ENCODE measurements around the gene TMPRSS2. TPM values are rescaled to one million over a fixed set of nuclear protein-coding genes. Genes with fewer than 3 reads are reported as not detected.
A peak's percentile ranks its signal among the peaks of the same experiment; 100 is the strongest.

TMPRSS2 gene
- total RNA-seq, 4 donors from 2014 or later, result 39.6 to 419 (median 352) TPM

DNA sequence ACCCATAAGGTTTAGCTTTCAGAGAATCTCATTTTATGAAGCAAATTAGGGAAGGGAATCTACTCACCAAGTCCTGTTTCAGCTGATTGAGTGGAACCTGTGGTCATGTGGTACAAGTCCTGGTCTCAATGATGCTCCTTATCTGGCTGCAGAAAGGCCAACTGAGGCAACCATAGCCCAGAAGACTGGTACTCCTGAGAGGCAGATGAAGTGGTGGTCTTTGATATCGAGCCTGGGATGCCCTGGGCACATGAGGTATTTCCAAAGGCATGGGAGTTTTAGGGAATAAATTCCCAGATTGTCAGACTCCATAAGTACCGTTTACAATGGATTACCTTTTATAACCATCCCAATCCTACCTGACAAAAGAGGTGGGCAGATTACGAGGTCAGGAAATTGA, 78.7 kb downstream of the TMPRSS2 start:
- Histone ChIP-seq H3K9me3 (no peaks in the 10 kb centered on the region), H3K27me3 (no peaks in the 10 kb centered on the region), H3K36me3 (peaks cover 0 to 42% (median 0%) of the 10 kb centered on the region in 3 donors), H3K27ac (no peak overlapping the region), H3K4me3 (no peak overlapping the region), H3K4me1 (peaks cover 0 to 27% (median 6%) of the 10 kb centered on the region in 4 donors)
- no peak for DNase-seq
- no peak for TF ChIP-seq POLR2A (IDR thresholded peaks at IDR 0.05)
- TF ChIP-seq, protein P1, sequence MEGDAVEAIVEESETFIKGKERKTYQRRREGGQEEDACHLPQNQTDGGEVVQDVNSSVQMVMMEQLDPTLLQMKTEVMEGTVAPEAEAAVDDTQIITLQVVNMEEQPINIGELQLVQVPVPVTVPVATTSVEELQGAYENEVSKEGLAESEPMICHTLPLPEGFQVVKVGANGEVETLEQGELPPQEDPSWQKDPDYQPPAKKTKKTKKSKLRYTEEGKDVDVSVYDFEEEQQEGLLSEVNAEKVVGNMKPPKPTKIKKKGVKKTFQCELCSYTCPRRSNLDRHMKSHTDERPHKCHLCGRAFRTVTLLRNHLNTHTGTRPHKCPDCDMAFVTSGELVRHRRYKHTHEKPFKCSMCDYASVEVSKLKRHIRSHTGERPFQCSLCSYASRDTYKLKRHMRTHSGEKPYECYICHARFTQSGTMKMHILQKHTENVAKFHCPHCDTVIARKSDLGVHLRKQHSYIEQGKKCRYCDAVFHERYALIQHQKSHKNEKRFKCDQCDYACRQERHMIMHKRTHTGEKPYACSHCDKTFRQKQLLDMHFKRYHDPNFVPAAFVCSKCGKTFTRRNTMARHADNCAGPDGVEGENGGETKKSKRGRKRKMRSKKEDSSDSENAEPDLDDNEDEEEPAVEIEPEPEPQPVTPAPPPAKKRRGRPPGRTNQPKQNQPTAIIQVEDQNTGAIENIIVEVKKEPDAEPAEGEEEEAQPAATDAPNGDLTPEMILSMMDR (IDR thresholded peaks at IDR 0.05), result no peak

DNA sequence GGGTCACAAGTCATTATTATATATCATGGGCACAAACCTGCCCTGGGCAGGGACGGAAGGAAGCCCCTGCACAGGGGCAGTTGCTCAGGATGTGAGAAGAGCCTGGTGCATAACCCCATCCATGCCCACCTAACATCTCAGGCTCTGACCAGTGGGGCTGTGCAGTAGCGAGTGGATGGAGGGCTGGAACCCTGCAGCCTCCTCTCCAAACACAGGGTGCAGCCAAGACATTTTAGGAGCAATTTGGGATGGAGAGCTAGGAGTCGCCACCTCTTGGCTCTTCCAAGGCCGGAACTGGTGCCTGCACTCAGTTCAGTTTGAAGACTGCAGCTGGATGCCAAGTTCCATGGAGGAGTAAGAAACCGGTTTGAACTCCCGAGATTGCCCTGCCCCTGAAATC, 79.1 kb downstream of the TMPRSS2 start:
- no peak for TF ChIP-seq POLR2A (IDR thresholded peaks at IDR 0.05)
- TF ChIP-seq, protein P1 (IDR thresholded peaks at IDR 0.05), result no peak
- Histone ChIP-seq H3K36me3 (peaks cover 0 to 37% (median 0%) of the 10 kb centered on the region in 3 donors), H3K27ac (no peak overlapping the region), H3K4me1 (peaks cover 0 to 27% (median 6%) of the 10 kb centered on the region in 4 donors), H3K4me3 (no peak overlapping the region), H3K9me3 (no peaks in the 10 kb centered on the region), H3K27me3 (no peaks in the 10 kb centered on the region)
- no peak for DNase-seq

DNA sequence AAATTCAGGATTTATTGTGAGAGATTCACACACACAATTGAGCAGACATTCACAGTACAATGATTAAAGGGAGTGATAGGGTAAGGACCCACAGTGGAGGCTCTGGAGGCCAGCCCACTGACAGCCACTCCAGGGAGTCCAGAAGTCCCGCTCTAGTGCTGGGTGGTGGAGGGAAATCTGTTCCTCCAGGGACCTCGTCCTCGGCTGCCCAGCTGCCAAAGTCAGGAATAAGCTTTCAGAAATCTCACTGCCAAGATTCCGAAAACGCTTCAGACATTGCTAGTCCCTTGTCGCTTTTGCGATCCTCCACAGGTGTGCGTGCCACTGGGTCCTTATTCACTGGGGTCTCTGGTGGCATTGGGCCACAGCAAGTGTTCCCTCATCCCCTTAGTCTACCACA, 79.6 kb downstream of the TMPRSS2 start:
- Histone ChIP-seq H3K36me3 (peaks cover 0 to 32% (median 0%) of the 10 kb centered on the region in 3 donors), H3K9me3 (no peaks in the 10 kb centered on the region), H3K4me1 (peaks cover 0 to 26% (median 6%) of the 10 kb centered on the region in 4 donors), H3K27me3 (no peaks in the 10 kb centered on the region), H3K27ac (no peak overlapping the region), H3K4me3 (no peak overlapping the region)
- no peak for DNase-seq
- no peak for TF ChIP-seq POLR2A (IDR thresholded peaks at IDR 0.05)
- TF ChIP-seq, protein P1 (IDR thresholded peaks at IDR 0.05), result no peak

DNA sequence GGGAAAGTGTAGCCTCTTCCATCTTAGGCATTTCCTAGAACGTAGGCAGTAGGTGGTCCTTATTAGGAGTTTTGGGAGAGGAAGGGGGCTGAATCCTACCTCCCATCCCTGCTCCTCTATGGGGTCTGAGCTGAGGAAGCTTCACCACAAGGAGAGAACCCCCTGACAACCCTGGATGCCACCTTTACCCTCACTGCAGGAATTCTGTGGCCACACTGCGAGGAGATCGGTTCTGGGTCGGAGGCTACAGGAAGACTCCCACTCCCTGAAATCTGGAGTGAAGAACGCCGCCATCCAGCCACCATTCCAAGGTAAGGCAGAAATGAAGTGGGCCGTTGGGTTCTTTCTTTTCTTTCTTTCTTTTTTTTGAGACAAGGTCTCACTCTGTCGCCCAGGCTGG, 80.4 kb downstream of the TMPRSS2 start:
- TF ChIP-seq, protein P1 (IDR thresholded peaks at IDR 0.05), result no peak
- no peak for TF ChIP-seq POLR2A (IDR thresholded peaks at IDR 0.05)
- Histone ChIP-seq H3K27ac (no peak overlapping the region), H3K4me1 (peaks cover 0 to 18% (median 6%) of the 10 kb centered on the region in 4 donors), H3K27me3 (no peaks in the 10 kb centered on the region), H3K9me3 (no peaks in the 10 kb centered on the region), H3K36me3 (peaks cover 0 to 24% (median 0%) of the 10 kb centered on the region in 3 donors), H3K4me3 (no peak overlapping the region)
- no peak for DNase-seq

DNA sequence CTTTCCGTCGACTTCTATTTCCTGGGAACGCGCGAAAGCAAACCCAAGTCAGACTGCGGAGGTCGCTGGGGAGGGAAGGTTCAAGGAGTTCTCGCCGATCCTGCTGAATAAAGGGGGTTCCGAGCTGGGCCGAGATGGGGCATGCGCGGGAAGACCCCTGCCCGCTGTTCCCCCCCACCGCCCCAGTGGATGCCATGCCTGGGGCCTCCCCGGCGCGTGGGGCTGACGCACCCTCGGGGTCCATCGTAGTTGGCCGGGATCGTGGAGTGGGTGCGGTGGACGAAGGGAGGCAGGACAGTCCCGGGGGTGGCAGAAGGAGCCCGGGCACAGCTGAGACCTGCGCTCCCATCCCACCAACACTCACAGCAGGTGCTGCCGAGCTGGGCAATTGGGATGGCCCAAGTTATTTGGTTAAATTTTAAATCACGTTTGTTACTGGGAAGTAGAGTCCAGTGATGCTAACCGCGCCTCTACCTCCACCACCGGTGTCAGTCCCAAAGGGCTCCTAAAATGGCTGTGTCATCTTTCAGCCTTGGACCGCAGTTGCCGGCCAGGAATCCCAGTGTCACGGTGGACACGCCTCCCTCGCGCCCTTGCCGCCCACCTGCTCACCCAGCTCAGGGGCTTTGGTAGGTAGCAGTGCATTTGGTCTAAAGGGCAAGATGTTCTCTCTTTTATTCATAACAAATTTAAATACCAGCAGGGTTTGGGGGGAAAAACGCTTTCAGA, 81.1 kb downstream of the TMPRSS2 start:
- Histone ChIP-seq H3K36me3 (peaks cover 0 to 17% (median 0%) of the 10 kb centered on the region in 3 donors), H3K27ac (peak overlapping the region; percentile 72 to 77 (median 74)), H3K9me3 (no peaks in the 10 kb centered on the region), H3K4me3 (peak overlapping the region; percentile 64 to 85 (median 78)), H3K4me1 (peaks cover 0 to 12% (median 2%) of the 10 kb centered on the region in 4 donors), H3K27me3 (no peaks in the 10 kb centered on the region)
- DNase-seq, result no peak
- TF ChIP-seq, protein P1 (IDR thresholded peaks at IDR 0.05), result no peak
- no peak for TF ChIP-seq POLR2A (IDR thresholded peaks at IDR 0.05)

Measured in Peyer's patch (tissue), 4 donors.